ENCODE results near the gene TNFRSF11A. TPM values are rescaled to one million over a fixed set of nuclear protein-coding genes. Genes with fewer than 3 reads are reported as not detected.

TNFRSF11A gene
- total and polyA plus RNA-seq, 2 experiments from 2014 or later, result 4.1 to 5.6 TPM

DNA sequence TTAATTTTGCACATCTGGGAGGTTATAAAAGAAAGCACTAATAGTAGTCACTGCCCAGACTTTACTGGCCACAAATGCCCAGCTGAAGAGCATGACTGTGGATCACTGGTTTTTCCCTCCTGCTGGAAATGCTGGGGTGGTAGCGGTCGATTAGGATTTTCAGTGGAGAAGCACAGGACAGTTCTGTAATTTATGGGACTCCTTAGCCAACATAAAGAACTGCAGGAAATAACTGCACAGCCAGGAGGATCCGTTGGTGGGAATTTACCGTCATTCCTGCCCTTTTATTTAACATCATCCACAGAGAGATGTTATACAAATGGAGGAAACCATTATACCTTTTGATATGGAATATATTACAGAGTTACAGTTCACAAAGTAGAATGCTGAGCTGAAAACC is 61.5 kb downstream of the TNFRSF11A start:
- Histone ChIP-seq H3K79me2 (no peaks in the 10 kb centered on the region), H4K20me1 (ENCODE audit: insufficient read depth, poor library complexity, severe bottlenecking) (no peaks in the 10 kb centered on the region), H3K27ac (no peak overlapping the region), H3K27me3 (peaks cover 5% of the 10 kb centered on the region), H3K4me3 (no peak overlapping the region), H3K9me3 (ENCODE audit: low read depth) (peaks cover 3% of the 10 kb centered on the region), H3K36me3 (replicated peaks; ENCODE audit: insufficient read depth, low read depth) (no peaks in the 10 kb centered on the region), H3K4me1 (ENCODE audit: insufficient read depth) (no peaks in the 10 kb centered on the region), H3K4me2 (no peak overlapping the region), H2AFZ (no peak overlapping the region), H3K9me2 (replicated peaks; ENCODE audit: insufficient read depth) (no peaks in the 10 kb centered on the region)
- no peak for DNase-seq (ENCODE audit: low spot score)
- no peak for TF ChIP-seq EZH2 (IDR thresholded peaks at IDR 0.05; ENCODE audit: borderline replicate concordance)
- no peak for TF ChIP-seq EZH2phosphoT487 (IDR thresholded peaks at IDR 0.05; ENCODE audit: low read depth, severe bottlenecking, unreplicated experiment)
- TF ChIP-seq, protein P1, sequence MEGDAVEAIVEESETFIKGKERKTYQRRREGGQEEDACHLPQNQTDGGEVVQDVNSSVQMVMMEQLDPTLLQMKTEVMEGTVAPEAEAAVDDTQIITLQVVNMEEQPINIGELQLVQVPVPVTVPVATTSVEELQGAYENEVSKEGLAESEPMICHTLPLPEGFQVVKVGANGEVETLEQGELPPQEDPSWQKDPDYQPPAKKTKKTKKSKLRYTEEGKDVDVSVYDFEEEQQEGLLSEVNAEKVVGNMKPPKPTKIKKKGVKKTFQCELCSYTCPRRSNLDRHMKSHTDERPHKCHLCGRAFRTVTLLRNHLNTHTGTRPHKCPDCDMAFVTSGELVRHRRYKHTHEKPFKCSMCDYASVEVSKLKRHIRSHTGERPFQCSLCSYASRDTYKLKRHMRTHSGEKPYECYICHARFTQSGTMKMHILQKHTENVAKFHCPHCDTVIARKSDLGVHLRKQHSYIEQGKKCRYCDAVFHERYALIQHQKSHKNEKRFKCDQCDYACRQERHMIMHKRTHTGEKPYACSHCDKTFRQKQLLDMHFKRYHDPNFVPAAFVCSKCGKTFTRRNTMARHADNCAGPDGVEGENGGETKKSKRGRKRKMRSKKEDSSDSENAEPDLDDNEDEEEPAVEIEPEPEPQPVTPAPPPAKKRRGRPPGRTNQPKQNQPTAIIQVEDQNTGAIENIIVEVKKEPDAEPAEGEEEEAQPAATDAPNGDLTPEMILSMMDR (IDR thresholded peaks at IDR 0.05; ENCODE audit: poor library complexity), result no peak
- 65% methylated on average over 4 of the region's 4 CpGs for WGBS (ENCODE audit: low lambda C conversion rate, missing lambda C conversion rate)

DNA sequence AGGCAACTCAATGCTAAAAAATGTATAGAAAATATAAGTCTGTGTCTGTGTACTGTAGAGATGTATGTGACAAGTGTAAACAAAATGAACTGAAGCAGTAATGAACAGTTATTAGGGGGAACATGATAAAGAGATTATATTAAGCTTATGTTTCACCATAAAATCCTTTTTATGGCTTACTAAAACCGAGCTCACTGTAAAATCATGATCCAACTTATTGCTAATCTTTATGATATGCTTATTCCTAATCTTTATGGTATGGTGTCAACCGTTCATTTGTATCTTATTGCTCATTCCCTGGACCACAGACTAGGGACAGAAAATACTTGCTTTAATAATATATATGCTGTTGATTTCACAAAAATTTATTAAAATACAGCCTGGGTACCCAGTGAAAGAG is 62.1 kb downstream of the TNFRSF11A start:
- Histone ChIP-seq H3K4me2 (no peak overlapping the region), H2AFZ (no peak overlapping the region), H3K9me3 (ENCODE audit: low read depth) (peaks cover 8% of the 10 kb centered on the region), H3K4me3 (no peak overlapping the region), H3K27me3 (peaks cover 5% of the 10 kb centered on the region), H3K36me3 (replicated peaks; ENCODE audit: insufficient read depth, low read depth) (no peaks in the 10 kb centered on the region), H4K20me1 (ENCODE audit: insufficient read depth, poor library complexity, severe bottlenecking) (no peaks in the 10 kb centered on the region), H3K4me1 (ENCODE audit: insufficient read depth) (no peaks in the 10 kb centered on the region), H3K27ac (no peak overlapping the region), H3K79me2 (no peaks in the 10 kb centered on the region), H3K9me2 (replicated peaks; ENCODE audit: insufficient read depth) (no peaks in the 10 kb centered on the region)
- DNase-seq (ENCODE audit: low spot score), result no peak
- WGBS (ENCODE audit: low lambda C conversion rate, missing lambda C conversion rate), result 22% methylated on average over 2 of the region's 2 CpGs
- peak; percentile 85 for TF ChIP-seq EZH2phosphoT487 (IDR thresholded peaks at IDR 0.05; ENCODE audit: low read depth, severe bottlenecking, unreplicated experiment)
- TF ChIP-seq, protein P1 (IDR thresholded peaks at IDR 0.05; ENCODE audit: poor library complexity), result no peak

DNA sequence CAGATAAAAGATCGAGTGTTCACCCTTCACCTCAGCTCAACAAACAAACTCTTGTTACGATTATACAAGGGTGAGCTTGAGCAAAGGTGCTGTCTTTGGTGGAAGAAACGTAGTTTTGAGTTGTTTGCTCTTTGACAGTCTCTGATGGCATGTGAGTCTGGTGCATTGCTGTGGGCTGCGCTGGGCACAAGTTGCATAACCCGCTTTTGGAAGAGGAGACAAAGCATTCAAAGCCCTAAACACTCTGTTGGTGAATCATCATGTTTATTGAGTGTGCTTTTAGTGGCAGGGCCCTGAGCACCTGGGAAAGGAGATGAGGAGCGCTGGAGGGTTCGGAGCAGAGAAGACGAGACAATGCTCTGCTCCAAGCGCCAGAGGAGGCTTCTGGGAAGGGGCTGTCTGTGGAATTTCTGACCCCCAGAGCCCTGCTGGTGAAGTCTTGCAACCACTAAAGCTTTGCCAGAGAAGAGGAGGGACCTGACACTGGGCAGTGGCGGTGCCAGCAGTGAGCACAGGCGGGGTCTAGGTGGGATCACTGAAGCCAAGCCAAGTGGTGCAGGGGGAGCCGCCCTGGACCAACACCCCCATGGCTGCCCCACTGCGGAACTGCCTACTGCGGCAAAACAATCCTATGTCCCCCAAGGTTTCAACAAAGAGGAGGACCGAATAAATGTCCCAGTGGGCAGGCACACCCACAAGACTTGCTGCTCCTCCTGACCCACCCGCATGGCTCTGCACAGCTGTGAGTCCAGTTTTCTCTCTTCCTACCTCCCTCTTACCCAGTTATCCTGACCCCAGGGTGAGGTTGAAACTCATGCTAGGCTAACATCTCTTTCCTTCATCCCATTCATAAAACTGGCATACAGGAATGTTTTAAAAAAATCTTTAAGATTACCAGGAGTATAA is 64.0 kb downstream of the TNFRSF11A start:
- no peak overlapping the region for H3K4me3 ChIP-seq
- peaks cover 8% of the 10 kb centered on the region for H3K9me3 ChIP-seq (ENCODE audit: low read depth)
- TF ChIP-seq, protein P1 (IDR thresholded peaks at IDR 0.05; ENCODE audit: poor library complexity), result no peak
- TF ChIP-seq EZH2phosphoT487 (IDR thresholded peaks at IDR 0.05; ENCODE audit: low read depth, severe bottlenecking, unreplicated experiment) (no peak), EZH2 (IDR thresholded peaks at IDR 0.05; ENCODE audit: borderline replicate concordance) (no peak)
- H3K36me3 ChIP-seq (replicated peaks; ENCODE audit: insufficient read depth, low read depth), result no peaks in the 10 kb centered on the region
- H3K9me2 ChIP-seq (replicated peaks; ENCODE audit: insufficient read depth), result no peaks in the 10 kb centered on the region
- peak overlapping the region; percentile 75 for H3K27ac ChIP-seq
- WGBS (ENCODE audit: low lambda C conversion rate, missing lambda C conversion rate), result 81% methylated on average over 16 of the region's 16 CpGs
- H2AFZ ChIP-seq, result no peak overlapping the region
- no peaks in the 10 kb centered on the region for H3K27me3 ChIP-seq
- no peaks in the 10 kb centered on the region for H3K79me2 ChIP-seq
- peak; percentile 12 for DNase-seq (ENCODE audit: low spot score)
- no peaks in the 10 kb centered on the region for H3K4me1 ChIP-seq (ENCODE audit: insufficient read depth)
- no peak overlapping the region for H3K4me2 ChIP-seq
- H4K20me1 ChIP-seq (ENCODE audit: insufficient read depth, poor library complexity, severe bottlenecking), result no peaks in the 10 kb centered on the region

Data from hepatocyte (in vitro differentiated cells).